ENCODE results near the gene HYI.
A peak's percentile ranks its signal among the peaks of the same experiment; 100 is the strongest.
"Not testable (repeated sequence)": the region's sequence is repeated elsewhere in the genome, so short reads cannot be mapped to it uniquely, and the experiment has no call there.

Gene HYI

GRCh38 chr1:43453442-43454269, at the start of gene HYI:
Gene HYI, minus strand, starts transcription at chr1:43453931. Its CDS starts 138 bp downstream, at chr1:43453793.
- peak within 1 kb of the TSS; percentile 44 for H3K4me3 ChIP-seq (ENCODE audit: low read depth, low read length)

- H3K4me3 ChIP-seq (ENCODE audit: low read depth, low read length): not testable (repeated sequence)
These were observed 48.1 kb upstream of the HYI start for GRCh38 chr1:43501806-43502205.

- no peak overlapping the region for H3K4me3 ChIP-seq (ENCODE audit: low read depth, low read length)
These were observed 46.2 kb upstream of the HYI start for GRCh38 chr1:43499898-43500297.

GRCh38 chr1:43495204-43495603, 41.5 kb upstream of the HYI start:
- no peak overlapping the region for H3K4me3 ChIP-seq (ENCODE audit: low read depth, low read length)

- no peak overlapping the region for H3K4me3 ChIP-seq (ENCODE audit: low read depth, low read length)
These were observed 40.1 kb upstream of the HYI start for GRCh38 chr1:43493661-43494450.

- H3K4me3 ChIP-seq (ENCODE audit: low read depth, low read length): no peak overlapping the region
These were observed 39.1 kb upstream of the HYI start for GRCh38 chr1:43492826-43493225.

- no peak overlapping the region for H3K4me3 ChIP-seq (ENCODE audit: low read depth, low read length)
These were observed 37.3 kb upstream of the HYI start for GRCh38 chr1:43491061-43491460.

GRCh38 chr1:43488165-43488564, 34.4 kb upstream of the HYI start:
- no peak overlapping the region for H3K4me3 ChIP-seq (ENCODE audit: low read depth, low read length)

GRCh38 chr1:43484367-43484766, 30.6 kb upstream of the HYI start:
- no peak overlapping the region for H3K4me3 ChIP-seq (ENCODE audit: low read depth, low read length)

- no peak overlapping the region for H3K4me3 ChIP-seq (ENCODE audit: low read depth, low read length)
These were observed 28.5 kb upstream of the HYI start for GRCh38 chr1:43482215-43482614.

GRCh38 chr1:43481491-43481890, 27.8 kb upstream of the HYI start:
- H3K4me3 ChIP-seq (ENCODE audit: low read depth, low read length): no peak overlapping the region

GRCh38 chr1:43479414-43479813, 25.7 kb upstream of the HYI start:
- no peak overlapping the region for H3K4me3 ChIP-seq (ENCODE audit: low read depth, low read length)

GRCh38 chr1:43477716-43478115, 24.0 kb upstream of the HYI start:
- H3K4me3 ChIP-seq (ENCODE audit: low read depth, low read length): no peak overlapping the region

- not testable (repeated sequence) for H3K4me3 ChIP-seq (ENCODE audit: low read depth, low read length)
These were observed 22.1 kb upstream of the HYI start for GRCh38 chr1:43475611-43476401.

- H3K4me3 ChIP-seq (ENCODE audit: low read depth, low read length): no peak overlapping the region
These were observed 19.7 kb upstream of the HYI start for GRCh38 chr1:43473463-43473862.

- not testable (repeated sequence) for H3K4me3 ChIP-seq (ENCODE audit: low read depth, low read length)
These were observed 18.9 kb upstream of the HYI start for GRCh38 chr1:43472463-43473151.

GRCh38 chr1:43472087-43472462, 18.3 kb upstream of the HYI start:
- H3K4me3 ChIP-seq (ENCODE audit: low read depth, low read length): no peak overlapping the region

- no peak overlapping the region for H3K4me3 ChIP-seq (ENCODE audit: low read depth, low read length)
These were observed 16.2 kb upstream of the HYI start for GRCh38 chr1:43469932-43470331.

GRCh38 chr1:43468414-43468813, 14.7 kb upstream of the HYI start:
- H3K4me3 ChIP-seq (ENCODE audit: low read depth, low read length): no peak overlapping the region

- H3K4me3 ChIP-seq (ENCODE audit: low read depth, low read length): no peak overlapping the region
These were observed 12.7 kb upstream of the HYI start for GRCh38 chr1:43466403-43466802.

Measured in iPS-11a (cell line).